Fibroblast of the aortic adventitia (primary cell): Measurements from ENCODE around the gene CMBL. TPM values are rescaled to one million over a fixed set of nuclear protein-coding genes. Genes with fewer than 3 reads are reported as not detected.

ENCODE experiments used
- DNase-seq: peaks from one replicate; pipeline ENCODE4 v3.0.0-alpha.2; 2010; ENCODE audit warnings: low read depth
- H3K4me3 ChIP-seq: 2 replicates; pipeline ENCODE4 v1.5.1; 2011; ENCODE audit warnings: low read depth, mild to moderate bottlenecking, control low read depth, low read length, moderate library complexity
- CTCF ChIP-seq: IDR thresholded peaks from 2 replicates; pipeline ENCODE4 v1.5.1; 2011; ENCODE audit warnings: mild to moderate bottlenecking, low read length, control low read depth, inconsistent platforms; ENCODE audit not compliant: insufficient read depth
- total RNA-seq: library from RNA; depleted of rRNA; stranded (reverse); fragments of >200 nt; gene quantifications from 2 replicates; pipeline ENCODE4 v1.2.3, GENCODE V29; 2012; ENCODE audit warnings: low replicate concordance

The CMBL gene
- total RNA-seq, 1 donor = 12.3 TPM

GRCh38 chr5:10332301-10332700 is 24.6 kb upstream of the CMBL start:
- DNase-seq = no peak
- TF ChIP-seq CTCF = no peak

GRCh38 chr5:10331341-10331796 is 23.7 kb upstream of the CMBL start:
- peak; percentile 88 for DNase-seq
- no peak overlapping the region for H3K4me3 ChIP-seq
- no peak for TF ChIP-seq CTCF

More at GRCh38 chr5:10332301-10332700, 24.6 kb upstream of the CMBL start:
- no peak overlapping the region for H3K4me3 ChIP-seq

GRCh38 chr5:10330511-10331230 is 23.0 kb upstream of the CMBL start:
- TF ChIP-seq CTCF = no peak
- no peak for DNase-seq
- H3K4me3 ChIP-seq = no peak overlapping the region

GRCh38 chr5:10329820-10330481 is 22.2 kb upstream of the CMBL start:
- DNase-seq = peak; percentile 96
- H3K4me3 ChIP-seq = no peak overlapping the region
- no peak for TF ChIP-seq CTCF

GRCh38 chr5:10329446-10329819 is 21.7 kb upstream of the CMBL start:
- TF ChIP-seq CTCF = no peak
- no peak overlapping the region for H3K4me3 ChIP-seq
- DNase-seq = no peak

GRCh38 chr5:10328323-10328722 is 20.6 kb upstream of the CMBL start:
- TF ChIP-seq CTCF = no peak
- DNase-seq = no peak
- H3K4me3 ChIP-seq = no peak overlapping the region
